ENCODE measurements around the gene SOD3. TPM values are rescaled to one million over a fixed set of nuclear protein-coding genes. Genes with fewer than 3 reads are reported as not detected.

The SOD3 gene
- total and polyA plus RNA-seq, 9 of the 15 experiments (the other 6 are each of a cell fraction or from before 2014, with no cell fraction given), result 0.10 to 0.31 (median 0.24) TPM; not detected in 6

DNA sequence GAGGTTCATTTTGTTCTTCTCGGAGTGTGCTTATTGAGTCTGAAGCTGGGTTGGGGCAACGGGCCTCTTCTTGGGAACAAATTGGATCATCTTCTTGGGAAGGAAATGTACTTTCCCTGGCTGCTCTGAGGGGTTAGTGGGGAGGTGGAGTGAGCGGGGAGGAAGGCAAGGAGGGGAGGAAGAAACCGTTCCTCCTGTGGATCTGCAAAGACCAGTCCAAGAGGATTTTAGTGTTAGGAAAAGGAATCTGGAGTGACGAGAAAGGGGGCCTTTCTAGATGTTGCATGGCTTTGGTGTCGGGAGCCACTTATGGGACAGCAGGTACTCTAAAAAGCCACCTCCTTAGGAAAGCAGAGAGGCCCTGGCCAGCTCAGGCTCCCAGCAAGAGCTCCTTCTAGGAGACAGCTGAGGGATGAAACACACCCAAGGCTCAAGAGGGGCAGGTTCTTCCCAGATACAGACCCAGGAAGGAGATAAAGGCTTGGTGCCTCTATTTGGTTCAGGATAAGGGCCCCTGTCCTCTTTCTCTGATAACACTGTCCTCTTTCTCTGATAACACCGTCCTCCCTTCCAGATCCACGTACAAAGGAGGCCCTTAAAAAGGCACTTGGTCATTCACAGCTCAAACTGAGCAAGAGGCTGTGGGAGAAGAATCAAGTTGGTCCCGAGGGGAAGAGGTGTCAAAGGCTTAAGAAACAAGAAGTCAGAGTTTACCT, 451 bp downstream of the SOD3 start (continued):
- peak; percentile 73 for TF ChIP-seq CBFA2T3 (IDR thresholded peaks at IDR 0.05)

DNA sequence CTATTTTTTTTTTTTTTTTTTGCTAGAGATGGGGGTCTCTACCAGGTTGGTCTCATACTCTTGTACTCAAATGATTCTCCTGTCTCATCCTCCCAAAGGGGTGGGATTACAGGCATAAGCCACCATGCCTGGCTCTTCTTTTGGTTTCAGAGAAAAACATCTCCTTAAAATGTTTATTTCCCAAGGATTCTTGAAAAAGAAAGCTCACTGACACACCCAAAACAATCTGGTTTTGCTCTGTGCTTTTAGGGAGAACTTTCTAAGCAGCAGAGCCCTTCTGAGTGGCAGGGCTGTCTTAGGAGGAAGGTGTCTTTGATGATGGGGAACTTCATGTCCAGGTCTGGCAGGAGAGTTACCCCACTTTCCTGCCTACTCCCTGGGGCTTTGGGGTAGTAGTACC, 1.2 kb downstream of the SOD3 start:
- Histone ChIP-seq H3K9me1 (ENCODE audit: control insufficient read depth, insufficient read depth, low read length) (no peaks in the 10 kb centered on the region), H3K9ac (ENCODE audit: insufficient read depth in 1 of 2, low read depth in 2 of 2, low read length in 2 of 2) (no peak overlapping the region), H3K27ac (ENCODE audit: extremely low read depth, low read depth, low read length) (no peak overlapping the region), H3K4me1 (replicated peaks in 1 of 2; ENCODE audit: control insufficient read depth in 2 of 2, insufficient read depth in 2 of 2, low read length in 2 of 2) (peaks cover 17 to 19% of the 10 kb centered on the region in 2 experiments; a peak in 4 of 5 replicates), H3K4me3 (no peak overlapping the region), H3K27me3 (ENCODE audit: control insufficient read depth in 2 of 2, insufficient read depth in 2 of 2, low read length in 2 of 2) (peaks cover 4 to 43% of the 10 kb centered on the region in 2 experiments), H2AFZ (ENCODE audit: low read depth, low read length) (no peak overlapping the region), H3K4me2 (ENCODE audit: insufficient read depth, low read length) (no peak overlapping the region), H3K79me2 (ENCODE audit: control insufficient read depth, insufficient read depth, low read length) (no peaks in the 10 kb centered on the region), H4K20me1 (replicated peaks; ENCODE audit: control insufficient read depth, insufficient read depth, low read length) (no peaks in the 10 kb centered on the region; the same call in 1 of the 2 replicates), H3K36me3 (ENCODE audit: control insufficient read depth, insufficient read depth, low read length) (no peaks in the 10 kb centered on the region), H3K9me3 (replicated peaks; ENCODE audit: control insufficient read depth, insufficient read depth, low read depth, low read length) (no peaks in the 10 kb centered on the region)
- CTCF ChIA-PET (ENCODE audit: low intra/inter-chr PET ratio), result no interaction called here
- POLR2A ChIA-PET, result interaction anchor here (0.5 kb wide), 1 partner anchor 1008 kb away, joined by 3 read pairs; no protein-coding TSS in a partner anchor
- in situ Hi-C loops (cut with MboI), result no loop called here
- DNase-seq (ENCODE audit: extremely low read depth in 1 of 4, low spot score in 3 of 4) (no peak), ATAC-seq (no peak), FAIRE-seq (no peak)
- no TSS peak for BruUV-seq (replicated peaks)
- intact Hi-C loops (cut with micrococcal nuclease), result no loop called here
- no peak for TF ChIP-seq COPS2 (conservative IDR thresholded peaks at IDR 0.05)
- TF ChIP-seq, protein P1, sequence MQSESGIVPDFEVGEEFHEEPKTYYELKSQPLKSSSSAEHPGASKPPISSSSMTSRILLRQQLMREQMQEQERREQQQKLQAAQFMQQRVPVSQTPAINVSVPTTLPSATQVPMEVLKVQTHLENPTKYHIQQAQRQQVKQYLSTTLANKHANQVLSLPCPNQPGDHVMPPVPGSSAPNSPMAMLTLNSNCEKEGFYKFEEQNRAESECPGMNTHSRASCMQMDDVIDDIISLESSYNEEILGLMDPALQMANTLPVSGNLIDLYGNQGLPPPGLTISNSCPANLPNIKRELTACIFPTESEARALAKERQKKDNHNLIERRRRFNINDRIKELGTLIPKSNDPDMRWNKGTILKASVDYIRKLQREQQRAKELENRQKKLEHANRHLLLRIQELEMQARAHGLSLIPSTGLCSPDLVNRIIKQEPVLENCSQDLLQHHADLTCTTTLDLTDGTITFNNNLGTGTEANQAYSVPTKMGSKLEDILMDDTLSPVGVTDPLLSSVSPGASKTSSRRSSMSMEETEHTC (IDR thresholded peaks at IDR 0.05), result no peak
- no peak for TF ChIP-seq PRMT5 (CRISPR knock-in tag; IDR thresholded peaks at IDR 0.05)
- TF ChIP-seq MYNN (IDR thresholded peaks at IDR 0.05), result no peak
- TF ChIP-seq MYNN (CRISPR knock-in tag; IDR thresholded peaks at IDR 0.05), result no peak
- TF ChIP-seq ZNF175 (CRISPR knock-in tag; IDR thresholded peaks at IDR 0.05; ENCODE audit: low read depth), result no peak
- TF ChIP-seq, protein P2, sequence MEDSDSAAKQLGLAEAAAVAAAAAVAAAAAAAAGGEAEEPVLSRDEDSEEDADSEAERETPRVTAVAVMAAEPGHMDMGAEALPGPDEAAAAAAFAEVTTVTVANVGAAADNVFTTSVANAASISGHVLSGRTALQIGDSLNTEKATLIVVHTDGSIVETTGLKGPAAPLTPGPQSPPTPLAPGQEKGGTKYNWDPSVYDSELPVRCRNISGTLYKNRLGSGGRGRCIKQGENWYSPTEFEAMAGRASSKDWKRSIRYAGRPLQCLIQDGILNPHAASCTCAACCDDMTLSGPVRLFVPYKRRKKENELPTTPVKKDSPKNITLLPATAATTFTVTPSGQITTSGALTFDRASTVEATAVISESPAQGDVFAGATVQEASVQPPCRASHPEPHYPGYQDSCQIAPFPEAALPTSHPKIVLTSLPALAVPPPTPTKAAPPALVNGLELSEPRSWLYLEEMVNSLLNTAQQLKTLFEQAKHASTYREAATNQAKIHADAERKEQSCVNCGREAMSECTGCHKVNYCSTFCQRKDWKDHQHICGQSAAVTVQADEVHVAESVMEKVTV (CRISPR knock-in tag; IDR thresholded peaks at IDR 0.05), result no peak
- TF ChIP-seq RBBP5 (IDR thresholded peaks at IDR 0.05; ENCODE audit: borderline replicate concordance, insufficient read depth, low read length, poor library complexity, severe bottlenecking), result no peak
- no peak for TF ChIP-seq ZNF436 (CRISPR knock-in tag; IDR thresholded peaks at IDR 0.05)
- TF ChIP-seq ETS2 (tag; IDR thresholded peaks at IDR 0.05; ENCODE audit: borderline replicate concordance, poor library complexity, severe bottlenecking), result no peak
- no peak for TF ChIP-seq ILF3 (IDR thresholded peaks at IDR 0.05; ENCODE audit: borderline replicate concordance)
- TF ChIP-seq, protein P3, sequence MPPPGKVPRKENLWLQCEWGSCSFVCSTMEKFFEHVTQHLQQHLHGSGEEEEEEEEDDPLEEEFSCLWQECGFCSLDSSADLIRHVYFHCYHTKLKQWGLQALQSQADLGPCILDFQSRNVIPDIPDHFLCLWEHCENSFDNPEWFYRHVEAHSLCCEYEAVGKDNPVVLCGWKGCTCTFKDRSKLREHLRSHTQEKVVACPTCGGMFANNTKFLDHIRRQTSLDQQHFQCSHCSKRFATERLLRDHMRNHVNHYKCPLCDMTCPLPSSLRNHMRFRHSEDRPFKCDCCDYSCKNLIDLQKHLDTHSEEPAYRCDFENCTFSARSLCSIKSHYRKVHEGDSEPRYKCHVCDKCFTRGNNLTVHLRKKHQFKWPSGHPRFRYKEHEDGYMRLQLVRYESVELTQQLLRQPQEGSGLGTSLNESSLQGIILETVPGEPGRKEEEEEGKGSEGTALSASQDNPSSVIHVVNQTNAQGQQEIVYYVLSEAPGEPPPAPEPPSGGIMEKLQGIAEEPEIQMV (tag; conservative IDR thresholded peaks at IDR 0.05; ENCODE audit: low read depth), result no peak
- no peak for TF ChIP-seq CAMTA2 (CRISPR knock-in tag; conservative IDR thresholded peaks at IDR 0.05)
- no peak for TF ChIP-seq CBFB (CRISPR knock-in tag; IDR thresholded peaks at IDR 0.05)
- no peak for TF ChIP-seq ZNF41 (CRISPR knock-in tag; conservative IDR thresholded peaks at IDR 0.05)

All from K562 (cell line).